IPS-18a (cell line): Measurements from ENCODE around the gene SH3RF3.

Experiments
- H3K27ac ChIP-seq: one replicate; pipeline ENCODE4 v1.5.1; 2013; ENCODE audit warnings: low read length
- H3K27me3 ChIP-seq: one replicate; pipeline ENCODE4 v1.6.1; 2013; ENCODE audit warnings: mild to moderate bottlenecking, low read length; ENCODE audit not compliant: control insufficient read depth, insufficient read depth
- H3K36me3 ChIP-seq: one replicate; pipeline ENCODE4 v1.6.1; 2013; ENCODE audit warnings: low read depth, low read length; ENCODE audit not compliant: control insufficient read depth
- H3K4me1 ChIP-seq: one replicate; pipeline ENCODE4 v1.6.1; 2013; ENCODE audit warnings: low read depth, low read length; ENCODE audit not compliant: control insufficient read depth
- H3K4me3 ChIP-seq: one replicate; pipeline ENCODE4 v1.5.1; 2013; ENCODE audit warnings: low read length
- H3K9ac ChIP-seq: one replicate; pipeline ENCODE4 v1.6.1; 2013; ENCODE audit warnings: mild to moderate bottlenecking, low read length, moderate library complexity
- H3K9me3 ChIP-seq: one replicate; pipeline ENCODE4 v1.6.1; 2013; ENCODE audit warnings: low read depth, low read length; ENCODE audit not compliant: control insufficient read depth

Gene SH3RF3

GRCh38 chr2:109294523-109294922 is 165.5 kb downstream of the SH3RF3 start:
- no peaks in the 10 kb centered on the region for H3K9me3 ChIP-seq
- no peaks in the 10 kb centered on the region for H3K36me3 ChIP-seq
- no peak overlapping the region for H3K4me3 ChIP-seq
- H3K4me1 ChIP-seq, result peaks cover 6% of the 10 kb centered on the region
- no peak overlapping the region for H3K27ac ChIP-seq
- no peaks in the 10 kb centered on the region for H3K27me3 ChIP-seq
- H3K9ac ChIP-seq, result no peak overlapping the region

GRCh38 chr2:109295070-109295780 is 166.2 kb downstream of the SH3RF3 start:
- no peaks in the 10 kb centered on the region for H3K4me1 ChIP-seq
- no peak overlapping the region for H3K27ac ChIP-seq
- H3K9ac ChIP-seq, result no peak overlapping the region
- H3K4me3 ChIP-seq, result no peak overlapping the region
- no peaks in the 10 kb centered on the region for H3K36me3 ChIP-seq
- no peaks in the 10 kb centered on the region for H3K9me3 ChIP-seq
- no peaks in the 10 kb centered on the region for H3K27me3 ChIP-seq

GRCh38 chr2:109295781-109296117 is 166.7 kb downstream of the SH3RF3 start:
- H3K9ac ChIP-seq, result no peak overlapping the region
- no peaks in the 10 kb centered on the region for H3K9me3 ChIP-seq
- H3K36me3 ChIP-seq, result no peaks in the 10 kb centered on the region
- no peak overlapping the region for H3K4me3 ChIP-seq
- H3K27ac ChIP-seq, result no peak overlapping the region
- H3K27me3 ChIP-seq, result no peaks in the 10 kb centered on the region
- H3K4me1 ChIP-seq, result no peaks in the 10 kb centered on the region

- no peaks in the 10 kb centered on the region for H3K27me3 ChIP-seq
- H3K4me1 ChIP-seq, result no peaks in the 10 kb centered on the region
- H3K27ac ChIP-seq, result no peak overlapping the region
- H3K36me3 ChIP-seq, result no peaks in the 10 kb centered on the region
- no peak overlapping the region for H3K9ac ChIP-seq
- no peaks in the 10 kb centered on the region for H3K9me3 ChIP-seq
- no peak overlapping the region for H3K4me3 ChIP-seq
Measured at GRCh38 chr2:109297566-109298490, 168.8 kb downstream of the SH3RF3 start.

- Histone ChIP-seq H3K4me1 (no peaks in the 10 kb centered on the region), H3K36me3 (no peaks in the 10 kb centered on the region), H3K27ac (no peak overlapping the region), H3K9me3 (no peaks in the 10 kb centered on the region), H3K4me3 (no peak overlapping the region), H3K9ac (no peak overlapping the region), H3K27me3 (no peaks in the 10 kb centered on the region)
Measured at GRCh38 chr2:109298851-109299250, 169.8 kb downstream of the SH3RF3 start.

- H3K27me3 ChIP-seq, result no peaks in the 10 kb centered on the region
- H3K9ac ChIP-seq, result no peak overlapping the region
- H3K4me1 ChIP-seq, result no peaks in the 10 kb centered on the region
- H3K9me3 ChIP-seq, result no peaks in the 10 kb centered on the region
- no peak overlapping the region for H3K4me3 ChIP-seq
- no peak overlapping the region for H3K27ac ChIP-seq
- no peaks in the 10 kb centered on the region for H3K36me3 ChIP-seq
Measured at GRCh38 chr2:109299536-109299935, 170.5 kb downstream of the SH3RF3 start.

- no peak overlapping the region for H3K27ac ChIP-seq
- H3K4me1 ChIP-seq, result no peaks in the 10 kb centered on the region
- no peaks in the 10 kb centered on the region for H3K36me3 ChIP-seq
- no peaks in the 10 kb centered on the region for H3K9me3 ChIP-seq
- H3K27me3 ChIP-seq, result no peaks in the 10 kb centered on the region
- no peak overlapping the region for H3K4me3 ChIP-seq
- H3K9ac ChIP-seq, result no peak overlapping the region
Measured at GRCh38 chr2:109300582-109300981, 171.6 kb downstream of the SH3RF3 start.

- Histone ChIP-seq H3K9ac (no peak overlapping the region), H3K9me3 (no peaks in the 10 kb centered on the region), H3K27ac (no peak overlapping the region), H3K4me1 (no peaks in the 10 kb centered on the region), H3K27me3 (no peaks in the 10 kb centered on the region), H3K4me3 (no peak overlapping the region), H3K36me3 (no peaks in the 10 kb centered on the region)
Measured at GRCh38 chr2:109301746-109302145, 172.7 kb downstream of the SH3RF3 start.

- H3K9ac ChIP-seq, result no peak overlapping the region
- H3K9me3 ChIP-seq, result no peaks in the 10 kb centered on the region
- H3K27ac ChIP-seq, result no peak overlapping the region
- no peaks in the 10 kb centered on the region for H3K36me3 ChIP-seq
- no peak overlapping the region for H3K4me3 ChIP-seq
- no peaks in the 10 kb centered on the region for H3K4me1 ChIP-seq
- H3K27me3 ChIP-seq, result no peaks in the 10 kb centered on the region
Measured at GRCh38 chr2:109302319-109302718, 173.3 kb downstream of the SH3RF3 start.

GRCh38 chr2:109304242-109304641 is 175.2 kb downstream of the SH3RF3 start:
- H3K27ac ChIP-seq, result no peak overlapping the region
- no peak overlapping the region for H3K4me3 ChIP-seq
- no peak overlapping the region for H3K9ac ChIP-seq
- H3K4me1 ChIP-seq, result no peaks in the 10 kb centered on the region
- H3K36me3 ChIP-seq, result no peaks in the 10 kb centered on the region
- H3K27me3 ChIP-seq, result no peaks in the 10 kb centered on the region
- H3K9me3 ChIP-seq, result no peaks in the 10 kb centered on the region

- H3K36me3 ChIP-seq, result no peaks in the 10 kb centered on the region
- H3K27ac ChIP-seq, result no peak overlapping the region
- H3K9ac ChIP-seq, result no peak overlapping the region
- H3K9me3 ChIP-seq, result no peaks in the 10 kb centered on the region
- no peak overlapping the region for H3K4me3 ChIP-seq
- H3K4me1 ChIP-seq, result no peaks in the 10 kb centered on the region
- no peaks in the 10 kb centered on the region for H3K27me3 ChIP-seq
Measured at GRCh38 chr2:109304731-109305470, 175.9 kb downstream of the SH3RF3 start.
